ENCODE measurements around the gene BPTF. TPM values are rescaled to one million over a fixed set of nuclear protein-coding genes. Genes with fewer than 3 reads are reported as not detected.
"Not testable (repeated sequence)": the region's sequence is repeated elsewhere in the genome, so short reads cannot be mapped to it uniquely, and the experiment has no call there.

Gene BPTF
- polyA plus RNA-seq, 1 experiment, result 34.8 TPM

DNA sequence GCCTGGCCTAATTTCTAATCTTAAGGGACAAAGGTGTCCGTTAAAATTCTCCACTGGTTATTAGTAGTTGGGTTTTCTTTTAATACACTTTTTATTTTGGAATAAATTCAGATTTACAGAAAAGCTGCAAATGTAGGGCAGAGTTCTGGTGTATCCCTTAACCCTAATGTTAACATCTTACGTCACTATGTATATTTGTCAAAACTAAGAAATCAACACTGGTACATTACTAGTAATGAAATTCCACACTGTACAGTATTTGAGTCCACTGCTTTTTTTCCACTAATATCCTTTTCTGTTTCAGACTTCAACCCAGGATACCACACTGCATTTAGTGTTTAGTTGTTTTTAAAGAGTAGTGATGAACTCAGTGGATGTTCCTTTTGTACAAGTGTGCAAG is 191.5 kb downstream of the BPTF start:
- no peak for TF ChIP-seq CTCF (IDR thresholded peaks at IDR 0.05; ENCODE audit: insufficient read depth, low read depth, low read length)
- no peak overlapping the region for H3K4me3 ChIP-seq (ENCODE audit: low read depth, low read length)
- no peak for DNase-seq (ENCODE audit: low read depth)
- POLR2A ChIA-PET, result no interaction called here
- CTCF ChIA-PET, result no interaction called here
- no peaks in the 10 kb centered on the region for H3K36me3 ChIP-seq (ENCODE audit: control insufficient read depth, insufficient read depth, low read length)
- H3K27me3 ChIP-seq (ENCODE audit: control insufficient read depth, insufficient read depth, low read length), result no peaks in the 10 kb centered on the region

GRCh38 chr17:68018493-68018892 is 193.2 kb downstream of the BPTF start:
- CTCF ChIA-PET; H3K4me3 ChIP-seq (ENCODE audit: low read depth, low read length); H3K27me3 ChIP-seq (ENCODE audit: control insufficient read depth, insufficient read depth, low read length); DNase-seq (ENCODE audit: low read depth); POLR2A ChIA-PET; H3K36me3 ChIP-seq (ENCODE audit: control insufficient read depth, insufficient read depth, low read length): not testable (repeated sequence)

DNA sequence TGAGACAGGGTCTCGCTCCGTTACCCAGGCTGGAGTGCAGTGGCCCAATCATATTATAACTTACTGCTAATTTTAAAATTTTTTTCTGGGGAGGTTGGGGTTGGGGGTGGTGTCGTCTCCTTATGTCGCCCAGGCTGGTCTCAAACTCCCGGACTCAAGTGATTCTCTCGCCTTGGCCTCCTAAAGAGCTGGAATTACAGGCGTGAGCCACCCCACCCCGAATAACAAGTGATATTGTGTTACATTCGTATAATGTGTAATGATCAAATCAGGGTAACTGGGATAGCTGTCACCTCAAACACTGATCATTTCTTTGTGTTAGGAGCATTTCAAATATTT is 194.0 kb downstream of the BPTF start:
- ChIA-PET CTCF (interaction anchor here (0.7 to 1.8 kb wide), 4 partner anchors 8 to 35 kb away, joined by 3 to 6 read pairs (median 4); no protein-coding TSS in a partner anchor), POLR2A (no interaction called here)
- no peak for TF ChIP-seq CTCF (IDR thresholded peaks at IDR 0.05; ENCODE audit: insufficient read depth, low read depth, low read length)

DNA sequence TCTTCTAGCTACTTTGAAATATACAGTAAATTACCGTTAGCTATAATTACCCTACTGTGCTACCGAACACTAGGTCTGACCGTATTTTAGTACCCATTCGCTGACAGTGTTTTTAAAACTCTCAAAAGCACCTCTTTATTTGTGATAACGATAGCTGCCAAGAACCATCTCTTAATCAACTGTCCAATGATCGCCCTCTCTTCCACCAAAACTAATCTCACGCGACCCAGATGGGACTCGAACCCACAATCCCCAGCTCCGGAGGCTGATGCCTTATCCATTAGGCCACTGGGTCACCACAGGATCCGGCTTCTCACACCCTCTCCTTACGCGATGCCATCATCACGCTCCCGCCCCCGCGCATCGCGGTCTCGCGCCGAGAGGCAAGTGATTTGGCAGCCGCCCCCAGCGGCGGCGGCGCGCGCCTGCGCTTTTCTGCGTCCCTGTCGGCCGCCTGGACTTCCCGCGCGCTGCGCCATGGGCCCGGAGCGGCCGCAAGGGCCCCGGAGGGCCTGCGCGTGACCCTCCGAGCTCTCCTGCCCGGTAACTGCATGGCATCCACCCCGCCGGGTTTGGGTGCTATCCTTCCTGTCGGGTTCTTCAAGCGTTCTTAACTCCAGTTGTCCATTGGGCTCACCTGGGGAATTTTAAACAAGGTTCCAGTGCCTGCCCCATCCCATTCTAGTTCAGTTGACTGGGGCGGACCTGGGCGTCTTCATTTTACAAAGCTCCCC is 194.5 kb downstream of the BPTF start:
- Histone ChIP-seq H3K4me3 (ENCODE audit: low read depth, low read length) (peak overlapping the region; percentile 50), H3K27me3 (ENCODE audit: control insufficient read depth, insufficient read depth, low read length) (no peaks in the 10 kb centered on the region), H3K36me3 (ENCODE audit: control insufficient read depth, insufficient read depth, low read length) (no peaks in the 10 kb centered on the region)
- peak; percentile 78 for DNase-seq (ENCODE audit: low read depth)
- TF ChIP-seq CTCF (IDR thresholded peaks at IDR 0.05; ENCODE audit: insufficient read depth, low read depth, low read length), result peak; percentile 21; the same call in 1 of the 2 replicates
- ChIA-PET CTCF (interaction anchor here (0.7 to 1.8 kb wide), 4 partner anchors 8 to 34 kb away, joined by 3 to 6 read pairs (median 4); no protein-coding TSS in a partner anchor), POLR2A (interaction anchor here (0.8 kb wide), 1 partner anchor 14 kb away, joined by 4 read pairs; no protein-coding TSS in a partner anchor)

More for the DNA sequence above, 194.0 kb downstream of the BPTF start:
- DNase-seq (ENCODE audit: low read depth), result no peak
- Histone ChIP-seq H3K4me3 (ENCODE audit: low read depth, low read length) (no peak overlapping the region), H3K36me3 (ENCODE audit: control insufficient read depth, insufficient read depth, low read length) (no peaks in the 10 kb centered on the region), H3K27me3 (ENCODE audit: control insufficient read depth, insufficient read depth, low read length) (no peaks in the 10 kb centered on the region)

DNA sequence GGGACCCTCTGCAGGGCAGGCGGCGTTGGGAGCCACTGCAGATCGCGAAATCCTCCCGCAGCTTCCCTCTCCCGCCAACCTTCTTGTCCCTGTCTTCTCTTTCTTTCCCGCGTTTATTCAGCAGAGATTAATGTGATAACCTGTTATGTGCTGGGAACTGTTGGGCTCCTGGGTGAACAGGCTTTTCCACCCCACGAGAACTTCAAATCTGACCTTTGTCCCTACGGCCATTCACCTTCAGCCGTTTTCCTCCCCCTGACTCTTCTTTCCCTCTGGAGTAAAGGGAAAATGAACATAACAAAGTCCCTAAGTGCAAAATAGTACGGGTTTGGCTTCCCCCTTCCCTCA is 195.1 kb downstream of the BPTF start:
- Histone ChIP-seq H3K4me3 (ENCODE audit: low read depth, low read length) (peak overlapping the region; percentile 50), H3K27me3 (ENCODE audit: control insufficient read depth, insufficient read depth, low read length) (no peaks in the 10 kb centered on the region), H3K36me3 (ENCODE audit: control insufficient read depth, insufficient read depth, low read length) (no peaks in the 10 kb centered on the region)
- no peak for DNase-seq (ENCODE audit: low read depth)
- CTCF ChIA-PET, result interaction anchor here (1.8 kb wide), 1 partner anchor 33 kb away, joined by 6 read pairs; no protein-coding TSS in a partner anchor
- TF ChIP-seq CTCF (IDR thresholded peaks at IDR 0.05; ENCODE audit: insufficient read depth, low read depth, low read length), result no peak
- POLR2A ChIA-PET, result interaction anchor here (0.8 kb wide), 1 partner anchor 13 kb away, joined by 4 read pairs; no protein-coding TSS in a partner anchor

- H3K36me3 ChIP-seq (ENCODE audit: control insufficient read depth, insufficient read depth, low read length); H3K27me3 ChIP-seq (ENCODE audit: control insufficient read depth, insufficient read depth, low read length); POLR2A ChIA-PET; H3K4me3 ChIP-seq (ENCODE audit: low read depth, low read length); DNase-seq (ENCODE audit: low read depth): not testable (repeated sequence)
- CTCF ChIA-PET, result interaction anchor here (0.6 to 1.8 kb wide), 2 partner anchors 19 to 33 kb away, joined by 3 to 6 read pairs; no protein-coding TSS in a partner anchor
These were observed 195.5 kb downstream of the BPTF start for GRCh38 chr17:68020791-68021190.

All from BJ (cell line).